AG10803 (cell line): ENCODE data around the gene INTS12.
A peak's percentile ranks its signal among the peaks of the same experiment; 100 is the strongest.
"Not testable (repeated sequence)": the region's sequence is repeated elsewhere in the genome, so short reads cannot be mapped to it uniquely, and the experiment has no call there.

Source experiments
- DNase-seq: peaks from one replicate; pipeline ENCODE4 v3.0.0; 2010; ENCODE audit warnings: low read depth
- H3K4me3 ChIP-seq: 2 replicates; pipeline ENCODE4 v1.5.1; 2011; ENCODE audit warnings: mild to moderate bottlenecking, low read length, control low read depth
- TF ChIP-seq, protein P1 (sequence below): conservative IDR thresholded peaks from 2 replicates; pipeline ENCODE4 v1.5.1; 2011; ENCODE audit warnings: mild to moderate bottlenecking, low read length, control low read depth, inconsistent platforms

The INTS12 gene, protein sequence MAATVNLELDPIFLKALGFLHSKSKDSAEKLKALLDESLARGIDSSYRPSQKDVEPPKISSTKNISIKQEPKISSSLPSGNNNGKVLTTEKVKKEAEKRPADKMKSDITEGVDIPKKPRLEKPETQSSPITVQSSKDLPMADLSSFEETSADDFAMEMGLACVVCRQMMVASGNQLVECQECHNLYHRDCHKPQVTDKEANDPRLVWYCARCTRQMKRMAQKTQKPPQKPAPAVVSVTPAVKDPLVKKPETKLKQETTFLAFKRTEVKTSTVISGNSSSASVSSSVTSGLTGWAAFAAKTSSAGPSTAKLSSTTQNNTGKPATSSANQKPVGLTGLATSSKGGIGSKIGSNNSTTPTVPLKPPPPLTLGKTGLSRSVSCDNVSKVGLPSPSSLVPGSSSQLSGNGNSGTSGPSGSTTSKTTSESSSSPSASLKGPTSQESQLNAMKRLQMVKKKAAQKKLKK

DNA sequence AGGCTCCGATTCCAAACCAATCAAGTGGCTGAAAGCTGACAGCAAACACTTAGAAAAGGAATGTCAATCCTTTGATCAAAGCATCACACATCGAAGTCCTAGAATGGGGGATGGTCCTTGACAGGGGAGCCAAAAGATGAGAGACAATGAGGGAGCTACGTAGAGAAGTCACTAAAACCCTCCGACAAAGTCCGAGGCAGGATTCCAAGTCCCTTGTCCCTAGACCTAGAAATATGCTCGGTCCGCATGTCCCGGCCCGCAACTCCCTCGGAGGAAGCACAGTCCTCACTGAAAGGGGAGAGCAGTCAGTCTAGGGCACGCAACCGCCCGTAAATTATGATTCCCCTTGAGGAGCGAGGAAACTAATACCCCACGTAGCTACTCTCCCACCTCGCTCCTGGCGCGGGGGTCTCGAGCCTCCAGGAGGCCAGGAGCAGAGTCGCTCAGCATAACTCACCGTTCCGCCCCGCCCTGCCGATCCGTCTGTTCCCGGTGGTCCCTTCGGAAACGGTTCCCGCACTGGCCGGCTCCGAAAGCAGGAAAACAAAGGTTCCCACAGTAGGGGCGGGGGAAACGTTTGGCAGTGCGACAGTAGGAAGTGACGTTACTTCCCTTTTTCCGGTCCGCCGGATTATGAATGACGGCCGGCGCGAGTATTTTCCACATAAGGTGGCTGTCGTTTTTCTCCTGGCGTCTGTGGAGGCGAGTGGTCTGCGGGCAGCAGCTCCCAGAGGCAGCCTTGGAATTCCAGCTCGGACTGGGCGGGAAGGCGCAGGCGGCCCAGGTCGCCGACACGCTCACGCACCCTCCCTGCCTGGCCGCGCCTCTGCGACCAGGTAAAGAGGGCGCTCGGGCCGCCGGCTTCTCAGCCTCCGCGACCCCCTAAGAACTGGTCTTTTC, at the start of gene INTS12, which contains the start of gene GSTCD:
Gene INTS12, minus strand, starts transcription at position 509 of the 900 bp plus-strand sequence. CDS start 8,684 bp downstream, outside the sequence.
Gene GSTCD, plus strand, starts transcription at position 604 of the 900 bp plus-strand sequence. CDS start 8,830 bp downstream, outside the sequence.
- peak within 1 kb of the TSS; percentile 82 for H3K4me3 ChIP-seq
- DNase-seq, result peak; percentile 91
- TF ChIP-seq, protein P1, sequence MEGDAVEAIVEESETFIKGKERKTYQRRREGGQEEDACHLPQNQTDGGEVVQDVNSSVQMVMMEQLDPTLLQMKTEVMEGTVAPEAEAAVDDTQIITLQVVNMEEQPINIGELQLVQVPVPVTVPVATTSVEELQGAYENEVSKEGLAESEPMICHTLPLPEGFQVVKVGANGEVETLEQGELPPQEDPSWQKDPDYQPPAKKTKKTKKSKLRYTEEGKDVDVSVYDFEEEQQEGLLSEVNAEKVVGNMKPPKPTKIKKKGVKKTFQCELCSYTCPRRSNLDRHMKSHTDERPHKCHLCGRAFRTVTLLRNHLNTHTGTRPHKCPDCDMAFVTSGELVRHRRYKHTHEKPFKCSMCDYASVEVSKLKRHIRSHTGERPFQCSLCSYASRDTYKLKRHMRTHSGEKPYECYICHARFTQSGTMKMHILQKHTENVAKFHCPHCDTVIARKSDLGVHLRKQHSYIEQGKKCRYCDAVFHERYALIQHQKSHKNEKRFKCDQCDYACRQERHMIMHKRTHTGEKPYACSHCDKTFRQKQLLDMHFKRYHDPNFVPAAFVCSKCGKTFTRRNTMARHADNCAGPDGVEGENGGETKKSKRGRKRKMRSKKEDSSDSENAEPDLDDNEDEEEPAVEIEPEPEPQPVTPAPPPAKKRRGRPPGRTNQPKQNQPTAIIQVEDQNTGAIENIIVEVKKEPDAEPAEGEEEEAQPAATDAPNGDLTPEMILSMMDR, result no peak

DNA sequence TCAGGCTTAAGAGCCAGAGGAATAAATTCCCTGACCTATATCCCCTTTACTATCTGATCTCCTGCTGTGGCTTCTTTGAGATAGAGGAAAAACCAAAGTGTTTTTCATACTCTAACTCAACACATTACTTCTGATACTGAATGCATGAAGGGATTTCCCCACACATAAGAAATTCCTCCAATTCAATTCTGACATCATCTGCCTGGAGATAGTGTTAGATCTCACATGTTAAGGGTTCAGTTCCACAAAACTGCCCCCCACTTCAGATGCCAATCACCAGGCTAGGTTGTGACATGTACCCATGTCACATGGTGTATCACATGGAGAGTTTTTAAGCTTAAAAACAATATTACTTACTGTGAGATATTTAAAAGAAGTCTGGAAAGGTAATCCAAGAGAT, 46.9 kb upstream of the INTS12 start:
- TF ChIP-seq, protein P1, result no peak
- DNase-seq, result no peak
- no peak overlapping the region for H3K4me3 ChIP-seq

DNA sequence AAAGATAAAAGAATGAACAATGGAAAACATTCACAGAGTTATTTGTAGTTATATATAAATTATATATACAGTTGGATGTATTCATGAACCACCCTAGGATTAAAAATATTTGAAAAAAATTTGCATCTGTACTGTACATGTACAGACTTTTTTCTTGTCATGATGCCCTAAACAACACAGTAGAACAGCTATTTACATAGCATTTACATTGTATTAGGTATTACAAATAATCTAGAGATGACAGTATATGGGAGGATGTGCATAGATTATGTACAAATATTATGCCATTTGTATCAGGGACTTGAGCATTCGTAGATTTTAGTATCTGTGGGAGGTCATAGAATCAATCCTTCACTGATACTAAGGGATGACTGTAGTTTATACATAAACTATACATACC, 44.9 kb upstream of the INTS12 start:
- TF ChIP-seq, protein P1, result no peak
- no peak overlapping the region for H3K4me3 ChIP-seq
- DNase-seq, result no peak

DNA sequence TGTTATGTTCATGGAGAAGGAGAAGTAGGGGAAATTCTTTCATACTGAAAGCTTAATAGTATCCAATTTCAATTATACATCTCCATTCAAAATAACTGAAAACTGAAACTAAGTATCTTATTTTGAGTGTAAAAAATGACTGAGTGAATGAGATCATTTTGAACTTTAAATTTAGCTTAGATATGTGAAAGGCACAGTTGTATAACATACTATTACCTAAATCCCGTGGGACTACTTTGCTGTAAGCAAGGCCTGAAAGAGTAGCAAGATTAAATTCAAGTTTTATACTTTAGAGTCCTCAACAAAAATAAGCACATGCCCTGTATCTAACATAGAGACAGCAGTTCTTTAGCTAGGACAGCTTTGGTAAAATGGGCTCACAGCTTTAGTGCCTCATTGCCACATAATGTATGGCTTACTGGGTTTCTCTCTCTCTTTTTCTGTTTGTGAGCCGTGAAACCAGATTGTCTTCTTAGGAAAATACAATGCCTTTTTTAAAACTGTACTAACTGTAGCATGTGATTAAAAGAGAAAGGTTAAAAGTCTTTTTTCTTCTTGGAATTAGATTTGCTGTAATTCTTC, 43.3 kb upstream of the INTS12 start:
- H3K4me3 ChIP-seq, result no peak overlapping the region
- DNase-seq, result no peak
- TF ChIP-seq, protein P1, result no peak

DNA sequence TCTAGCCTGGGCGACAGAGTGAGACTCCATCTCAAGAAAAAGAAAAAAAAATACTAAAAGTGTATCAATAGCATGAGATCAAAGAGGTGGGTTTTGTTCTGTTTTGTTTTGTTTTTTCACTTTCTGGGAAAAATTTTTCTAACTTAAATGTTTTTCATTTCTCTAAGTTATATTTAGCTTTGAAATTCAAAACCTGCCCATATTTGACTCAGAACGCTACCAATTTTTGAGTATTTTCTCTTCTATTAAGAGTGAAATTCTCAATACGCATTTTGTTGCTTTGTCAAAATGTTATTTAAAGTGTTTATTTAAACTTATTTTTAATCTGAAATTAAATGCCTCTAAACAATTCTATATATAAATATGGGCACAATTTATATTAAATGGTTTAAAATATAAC, 39.7 kb upstream of the INTS12 start:
- no peak overlapping the region for H3K4me3 ChIP-seq
- TF ChIP-seq, protein P1, result no peak
- DNase-seq, result no peak

DNA sequence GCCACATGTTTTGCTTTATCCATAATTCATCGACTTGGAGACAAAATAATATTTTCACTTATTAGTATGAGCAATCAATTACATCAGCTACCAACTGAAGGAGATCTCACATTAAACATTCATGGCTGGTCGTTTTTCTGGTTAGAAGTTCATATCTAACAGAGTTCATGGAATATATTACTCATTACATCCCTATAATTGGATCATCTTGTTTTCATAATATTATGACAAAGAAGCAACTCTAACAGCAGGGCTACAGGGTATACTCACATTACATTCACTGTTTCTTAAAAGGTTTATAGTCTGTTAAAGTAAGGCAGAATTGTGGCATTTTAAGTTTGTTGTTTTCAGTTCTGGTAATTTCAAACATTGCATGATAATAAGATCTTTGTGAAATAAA, 33.1 kb upstream of the INTS12 start:
- peak; percentile 3 for DNase-seq
- TF ChIP-seq, protein P1, result no peak
- H3K4me3 ChIP-seq, result no peak overlapping the region

DNA sequence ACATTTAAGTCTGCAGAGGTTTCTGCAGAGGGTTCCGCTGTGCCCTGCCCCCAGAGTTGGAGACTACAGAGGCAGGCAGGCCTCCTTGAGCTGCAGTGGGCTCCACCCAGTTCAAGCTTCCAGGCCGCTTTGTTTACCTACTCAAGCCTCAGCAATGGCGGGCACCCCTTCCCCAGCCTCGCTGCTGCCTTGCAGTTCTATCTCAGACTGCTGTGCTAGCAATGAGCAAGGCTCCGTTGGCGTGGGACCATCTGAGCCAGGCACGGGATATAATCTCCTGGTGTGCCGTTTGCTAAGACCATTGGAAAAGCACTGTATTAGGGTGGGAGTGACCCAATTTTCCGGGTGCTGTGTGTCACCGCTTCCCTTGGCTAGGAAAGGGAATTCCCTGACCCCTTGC, 26.7 kb upstream of the INTS12 start:
- not testable (repeated sequence) for DNase-seq, H3K4me3 ChIP-seq

DNA sequence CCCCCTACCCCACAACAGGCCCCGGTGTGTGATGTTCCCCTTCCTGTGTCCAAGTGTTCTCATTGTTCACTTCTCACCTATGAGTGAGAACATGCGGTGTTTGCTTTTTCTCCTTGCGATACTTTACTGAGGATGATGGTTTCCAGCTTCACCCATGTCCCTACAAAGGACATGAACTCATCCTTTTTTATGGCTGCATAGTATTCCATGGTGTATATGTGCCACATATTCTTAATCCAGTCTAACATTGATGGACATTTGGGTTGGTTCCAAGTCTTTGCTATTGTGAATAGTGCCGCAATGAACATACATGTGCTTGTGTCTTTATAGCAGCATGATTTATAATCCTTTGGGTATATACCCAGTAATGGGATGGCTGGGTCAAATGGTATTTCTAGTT, 21.4 kb upstream of the INTS12 start:
- not testable (repeated sequence) for H3K4me3 ChIP-seq, DNase-seq
